Ecto neural progenitor cell (in vitro differentiated cells): ENCODE measurements around the gene SCART1.
"Not testable (repeated sequence)": the region's sequence is repeated elsewhere in the genome, so short reads cannot be mapped to it uniquely, and the experiment has no call there.

Experiments
- DNase-seq: peaks from one replicate; pipeline ENCODE4 v3.0.0-alpha.2; 2018; ENCODE audit warnings: low spot score

The SCART1 gene

DNA sequence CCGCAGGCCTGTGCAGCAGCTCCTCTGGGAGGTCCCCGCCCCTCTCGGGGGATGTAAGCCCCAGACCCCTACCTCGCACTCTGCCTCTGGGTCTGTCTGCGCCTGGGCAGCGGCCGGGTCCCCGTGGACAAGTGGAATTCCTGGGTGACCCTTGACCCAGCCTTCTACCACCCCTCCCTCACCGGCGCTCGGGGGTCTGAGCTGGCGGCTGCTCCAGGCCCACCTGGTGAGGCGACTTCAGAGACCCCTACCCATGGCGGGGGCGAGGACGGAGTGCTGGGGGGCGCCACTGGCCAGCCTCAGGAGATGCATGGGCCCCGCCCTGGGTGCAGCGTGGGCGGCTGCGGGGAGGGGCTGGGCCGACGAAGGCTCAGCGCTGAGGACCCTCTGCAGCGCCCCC lies 21.0 kb upstream of the SCART1 start:
- not testable (repeated sequence) for DNase-seq

DNA sequence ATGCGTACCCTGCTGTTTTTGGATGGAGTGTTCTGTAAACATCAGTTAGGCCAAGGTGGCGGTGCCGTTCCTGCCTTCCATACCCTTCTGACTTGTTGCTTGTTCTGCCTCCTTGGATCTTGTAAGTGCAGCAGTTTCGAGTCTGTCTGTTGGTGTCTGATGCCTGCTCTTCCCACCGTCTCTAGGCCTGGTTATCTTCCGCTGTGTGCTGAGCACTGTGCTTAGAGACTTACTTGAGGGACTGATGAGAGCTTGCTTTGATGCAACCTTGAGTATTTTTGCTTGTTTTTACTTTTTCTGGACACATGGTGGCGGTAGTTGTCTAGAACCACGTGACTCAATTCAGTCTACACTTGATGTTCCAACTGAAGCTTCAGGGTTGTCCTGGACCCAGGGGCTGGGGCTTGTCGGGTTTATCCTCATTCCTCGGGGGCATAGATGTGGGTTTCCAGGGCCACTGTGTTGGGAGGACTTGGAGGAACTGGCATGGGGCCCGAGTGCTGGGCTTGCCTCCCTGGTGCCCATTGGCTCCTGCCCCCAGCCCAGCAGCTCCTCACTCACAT lies 15.0 kb upstream of the SCART1 start:
- no peak for DNase-seq

DNA sequence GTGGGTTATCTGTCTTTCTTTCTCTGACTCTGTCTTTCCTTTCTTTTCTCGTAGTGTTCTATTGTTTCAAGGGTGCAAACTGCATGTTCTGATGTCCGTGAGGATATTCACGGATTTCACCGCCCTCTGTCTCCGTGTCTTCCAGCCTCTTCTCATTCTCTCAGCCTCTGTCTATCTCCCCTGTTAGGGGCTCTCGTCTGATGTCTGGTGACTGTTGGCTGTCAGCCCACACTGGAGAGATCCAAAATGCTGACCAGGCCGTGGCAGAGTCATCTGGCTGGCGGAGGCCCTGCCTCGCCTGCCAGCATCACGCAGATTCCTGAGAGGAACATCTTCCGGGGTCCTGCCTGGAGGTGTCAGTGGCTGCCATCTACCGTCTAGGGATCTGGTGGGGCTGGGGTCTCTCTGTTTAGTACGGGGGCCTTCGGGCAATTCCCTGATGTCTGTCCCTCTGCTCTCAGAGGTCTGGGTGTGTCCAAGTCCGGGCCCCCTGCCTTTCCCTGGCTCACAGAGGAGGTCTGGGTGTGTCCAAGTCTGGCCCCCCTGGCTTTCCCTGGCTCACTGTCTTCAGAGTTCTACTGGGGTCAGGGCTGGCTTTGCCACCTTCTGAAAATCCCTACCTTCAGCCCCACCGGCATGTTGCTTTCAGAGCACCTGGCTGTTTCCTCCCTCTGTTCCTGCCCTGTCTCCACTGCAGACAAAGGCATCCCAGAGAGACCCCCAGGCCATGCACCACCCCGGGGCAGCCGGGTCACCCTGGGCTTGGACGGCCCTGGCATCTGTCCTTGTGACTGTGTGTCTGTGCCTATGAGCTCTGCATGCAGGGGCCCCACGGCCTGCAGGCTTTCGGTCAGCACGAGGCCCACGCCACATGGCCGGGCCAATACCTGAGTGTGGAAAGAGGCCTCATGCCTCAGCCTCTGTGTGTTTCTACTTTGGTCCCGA lies 14.0 kb upstream of the SCART1 start:
- no peak for DNase-seq

DNA sequence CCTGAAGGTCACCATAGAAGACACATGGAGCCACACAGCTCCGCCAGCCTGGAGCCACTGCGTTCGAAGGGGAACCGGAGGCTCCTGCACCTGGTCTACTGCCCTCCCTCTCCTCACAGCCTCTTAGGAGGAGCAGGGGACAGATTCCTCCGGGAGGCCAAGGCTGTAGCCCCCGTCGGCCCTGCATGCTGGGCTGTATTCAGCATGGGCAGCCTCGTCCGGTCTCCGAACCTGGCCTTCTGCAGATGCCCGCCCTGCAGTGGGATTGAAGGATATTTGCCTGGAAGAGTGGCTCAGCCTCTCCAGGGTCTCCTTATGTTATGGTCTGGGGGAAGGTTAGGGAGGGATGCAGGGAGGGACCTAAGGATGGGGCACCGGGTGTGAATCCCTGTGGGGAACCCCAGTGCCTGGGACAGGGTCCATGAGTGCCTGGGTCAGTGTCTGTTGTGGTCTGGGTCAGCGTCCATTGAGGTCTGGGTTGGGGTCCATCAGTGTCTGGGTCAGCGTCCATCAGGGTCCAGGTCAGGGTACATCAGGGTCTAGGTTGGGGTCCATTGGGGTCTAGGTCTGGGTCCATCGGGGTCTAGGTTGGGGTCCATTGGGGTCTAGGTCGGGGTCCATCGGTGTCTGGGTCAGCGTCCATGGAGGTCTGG lies 13.0 kb upstream of the SCART1 start:
- DNase-seq, result no peak

DNA sequence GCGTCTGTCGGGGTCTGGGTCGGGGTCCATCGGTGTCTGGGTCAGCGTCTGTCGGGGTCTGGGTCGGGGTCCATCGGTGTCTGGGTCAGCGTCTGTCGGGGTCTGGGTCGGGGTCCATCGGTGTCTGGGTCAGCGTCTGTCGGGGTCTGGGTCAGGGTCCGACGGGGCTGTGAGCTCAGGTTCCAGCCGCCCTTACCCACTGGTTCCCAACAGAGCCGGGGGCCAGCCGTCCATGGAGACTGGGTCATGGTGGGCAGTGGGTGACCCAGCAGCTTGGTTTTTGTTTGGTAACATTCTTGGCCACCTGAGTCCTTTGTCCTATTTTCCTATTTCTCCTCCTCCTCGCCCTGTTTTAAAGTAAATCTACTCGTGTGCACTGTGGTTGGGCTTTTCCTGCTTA lies 12.4 kb upstream of the SCART1 start:
- not testable (repeated sequence) for DNase-seq

DNA sequence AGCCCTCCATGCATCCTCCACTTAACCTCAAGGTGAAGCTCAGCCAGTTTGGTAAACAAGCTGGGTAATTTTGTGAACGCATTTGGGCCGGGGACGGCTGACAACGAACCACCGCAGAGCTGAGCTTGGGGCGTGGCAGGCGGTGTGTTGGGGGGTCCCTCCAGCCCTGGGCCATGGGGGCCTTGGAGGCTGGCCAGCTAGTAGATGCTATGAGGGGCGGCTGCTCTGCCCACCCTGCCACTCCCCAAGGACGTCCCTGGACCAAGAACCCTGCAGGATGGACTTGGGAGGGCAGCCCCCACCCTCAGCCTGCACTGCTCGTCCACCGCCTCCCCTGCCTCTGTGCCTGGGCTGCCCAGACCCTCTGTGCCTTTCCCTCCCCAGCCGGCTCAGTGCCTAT lies 12.0 kb upstream of the SCART1 start:
- no peak for DNase-seq

DNA sequence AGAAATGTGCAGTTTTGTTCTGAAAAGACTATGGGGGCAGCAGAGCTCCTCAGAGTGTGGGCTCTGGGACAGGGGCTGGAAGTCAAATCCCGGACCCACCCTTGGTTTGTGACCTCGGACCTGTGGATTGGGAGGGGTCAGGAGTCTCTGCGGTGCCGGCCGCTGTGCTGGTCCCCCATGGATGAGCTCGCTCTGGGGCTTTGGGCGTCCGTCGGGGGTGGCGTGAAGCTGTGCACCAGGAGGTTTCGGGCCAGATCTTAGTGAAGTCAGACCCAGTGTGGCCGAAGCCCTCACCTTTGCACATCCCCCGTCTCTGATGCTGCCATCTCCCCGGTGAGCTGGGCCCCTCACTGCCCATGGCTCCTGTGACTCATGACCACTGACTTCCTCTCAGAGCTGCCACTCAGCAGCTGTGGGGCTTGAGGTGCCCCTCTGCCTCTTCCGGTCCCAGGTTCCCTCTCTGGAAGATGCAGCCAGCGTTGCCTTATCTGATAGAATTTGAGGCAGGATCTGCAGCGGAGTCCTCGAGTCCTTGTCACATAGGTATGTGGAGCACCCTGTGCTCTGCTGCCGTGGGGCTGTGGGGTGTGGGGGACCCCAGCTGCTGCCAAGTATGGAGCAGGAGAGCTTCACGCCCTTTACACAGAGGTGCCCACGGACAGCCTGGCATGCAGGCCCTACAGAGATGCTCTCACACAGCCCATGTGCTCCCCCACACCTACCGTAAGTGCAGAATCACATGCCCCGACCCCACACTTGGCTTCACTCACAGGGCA lies 11.4 kb upstream of the SCART1 start:
- no peak for DNase-seq

DNA sequence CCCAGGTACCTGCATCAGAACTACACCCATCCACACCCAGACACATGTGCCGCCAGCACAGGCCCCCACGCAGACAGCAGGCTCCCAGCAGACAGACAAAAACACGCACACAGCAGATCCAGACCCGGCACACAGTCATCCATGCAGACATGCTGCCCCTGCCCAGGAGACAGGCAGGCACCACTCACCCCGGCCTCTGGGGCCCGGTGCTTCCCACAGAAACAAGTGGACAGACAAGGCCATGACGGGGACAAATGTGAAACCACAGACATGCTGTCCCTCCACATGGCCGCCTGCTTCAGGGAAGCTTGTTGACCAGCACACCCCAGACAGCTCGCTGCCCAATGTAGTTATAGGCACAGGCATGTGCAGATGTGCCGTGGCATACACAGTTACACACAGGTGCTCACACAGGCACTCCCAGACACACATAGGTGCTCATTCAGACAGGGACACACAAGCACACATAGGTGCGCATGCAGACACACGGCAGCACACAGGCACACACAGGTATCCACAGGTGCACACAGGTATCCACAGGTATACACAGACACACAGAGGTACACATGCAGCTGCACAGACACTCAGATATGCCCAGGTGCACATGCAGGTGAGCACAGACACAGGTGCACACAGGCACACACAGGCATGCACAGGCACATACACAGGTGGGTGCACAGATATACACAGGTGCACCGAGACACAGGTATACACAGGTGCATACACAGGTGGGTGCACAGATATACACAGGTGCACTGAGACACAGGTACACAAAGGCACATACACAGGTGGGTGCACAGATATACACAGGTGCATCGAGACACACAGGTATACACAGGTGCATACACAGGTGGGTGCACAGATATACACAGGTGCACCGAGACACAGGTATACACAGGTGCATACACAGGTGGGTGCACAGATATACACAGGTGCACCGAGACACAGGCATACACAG lies 10.5 kb upstream of the SCART1 start:
- DNase-seq, result no peak

DNA sequence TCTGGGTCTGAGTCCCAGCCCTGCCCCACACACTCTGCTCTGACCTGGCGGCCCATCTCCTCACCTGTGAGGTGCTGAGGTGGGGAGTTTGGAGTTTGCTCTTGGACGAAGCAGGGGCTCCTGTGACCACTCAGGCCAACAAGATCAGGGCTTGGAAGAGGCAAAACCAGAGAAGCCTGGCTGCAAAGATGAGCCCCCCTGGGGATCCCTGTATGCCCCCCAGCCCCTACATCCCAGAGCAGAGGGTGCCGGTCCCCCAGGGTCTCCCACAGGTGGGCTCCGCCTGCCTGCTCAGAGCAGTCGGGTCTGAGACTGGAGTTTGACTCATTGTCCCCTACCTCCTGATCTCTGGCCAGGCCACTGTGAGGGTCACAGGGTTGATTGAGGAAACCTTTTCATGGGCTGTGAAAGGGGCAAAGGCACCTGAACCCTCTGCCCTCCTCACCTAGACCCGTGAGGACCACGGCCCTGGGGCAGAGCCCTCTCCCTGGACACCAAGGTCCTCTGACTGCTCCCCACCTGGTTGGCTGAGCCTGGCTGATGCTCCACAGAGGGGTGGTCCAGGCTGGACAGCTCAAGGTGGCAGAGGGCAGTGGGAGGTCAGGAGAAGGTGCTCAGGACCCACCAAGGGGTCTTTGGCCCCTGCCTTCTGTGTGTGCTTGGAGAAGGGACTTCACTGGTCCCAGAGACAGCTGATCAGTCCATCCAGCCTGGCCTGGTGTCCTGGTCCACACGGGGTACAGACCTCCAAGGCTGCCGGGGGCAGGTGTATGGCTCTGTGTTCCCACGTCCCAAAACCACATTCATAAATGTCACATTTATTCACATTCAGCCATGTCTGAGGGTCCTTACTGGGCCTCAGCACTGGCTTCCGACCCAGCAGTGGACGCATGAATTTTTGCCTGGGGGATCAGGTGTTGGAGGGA lies 9.1 kb upstream of the SCART1 start:
- no peak for DNase-seq

DNA sequence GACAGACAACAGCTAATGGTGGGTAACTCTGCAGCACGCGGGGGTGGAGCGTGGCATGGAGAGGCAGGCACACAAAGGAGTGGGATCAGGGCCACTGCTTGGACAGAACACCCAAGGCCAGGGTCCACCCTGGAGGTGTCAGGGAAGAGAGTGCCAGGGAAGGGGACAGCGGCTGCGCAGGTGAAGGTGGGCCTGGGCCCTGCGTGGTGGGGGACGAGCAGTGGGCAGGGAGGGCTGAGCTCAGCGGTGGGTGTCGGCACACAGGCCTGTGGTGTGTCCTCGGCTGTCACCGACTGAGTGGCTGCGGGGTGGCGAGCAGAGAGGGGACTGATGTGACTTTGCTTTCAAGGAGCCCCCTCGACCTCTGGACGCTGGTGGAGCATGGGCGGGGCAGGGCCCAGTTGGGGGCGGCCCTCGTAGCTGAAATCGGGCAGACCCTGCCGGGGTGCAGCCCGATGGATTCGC lies 8.4 kb upstream of the SCART1 start:
- DNase-seq, result no peak

DNA sequence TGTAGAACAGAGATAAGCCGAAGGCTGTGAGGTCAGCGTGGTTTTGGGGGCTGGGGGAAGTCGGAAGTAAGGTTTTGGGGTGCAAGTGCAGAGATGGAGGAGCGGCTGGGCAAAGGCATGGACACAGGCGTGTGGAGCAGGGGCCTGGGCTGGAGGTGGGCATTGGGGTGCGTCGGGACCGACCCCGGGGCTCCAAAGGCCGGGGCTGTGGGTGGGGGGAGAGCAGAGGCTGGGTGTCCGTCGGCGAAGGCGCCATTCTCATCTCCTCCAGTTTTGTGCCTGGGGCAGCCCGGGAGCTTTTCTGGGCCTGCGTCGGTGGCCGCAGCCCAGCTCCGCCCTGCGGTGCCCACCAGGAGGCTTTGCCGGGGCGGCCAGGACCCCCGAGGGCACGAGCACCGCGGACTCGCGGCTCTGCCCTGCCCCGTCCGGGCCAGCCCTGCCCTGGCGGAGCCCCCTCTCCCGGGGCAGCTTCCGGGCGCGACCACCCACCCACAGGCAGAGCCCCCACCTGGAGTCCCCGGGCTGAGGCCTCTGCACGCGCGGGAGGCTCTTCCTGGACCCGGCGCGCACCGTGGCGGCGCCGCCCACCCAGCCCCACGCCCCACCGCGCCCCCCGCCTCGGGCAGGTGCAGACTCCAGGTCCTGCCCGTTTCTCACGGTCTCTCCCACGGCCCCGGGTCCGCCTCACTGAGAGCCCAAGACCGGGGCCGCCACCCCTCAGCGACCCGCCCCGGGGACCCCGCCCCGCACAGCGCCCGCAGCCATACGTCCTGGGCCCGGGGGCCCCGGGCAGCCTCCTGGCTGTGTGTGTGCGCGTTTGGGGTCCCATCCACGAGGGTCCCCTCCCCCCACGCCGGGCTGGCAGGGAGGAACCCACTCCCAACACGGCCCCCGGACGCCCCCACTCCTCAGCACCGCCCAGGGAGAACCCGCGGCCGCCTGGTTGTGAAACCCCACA lies 7.7 kb upstream of the SCART1 start:
- DNase-seq, result no peak

DNA sequence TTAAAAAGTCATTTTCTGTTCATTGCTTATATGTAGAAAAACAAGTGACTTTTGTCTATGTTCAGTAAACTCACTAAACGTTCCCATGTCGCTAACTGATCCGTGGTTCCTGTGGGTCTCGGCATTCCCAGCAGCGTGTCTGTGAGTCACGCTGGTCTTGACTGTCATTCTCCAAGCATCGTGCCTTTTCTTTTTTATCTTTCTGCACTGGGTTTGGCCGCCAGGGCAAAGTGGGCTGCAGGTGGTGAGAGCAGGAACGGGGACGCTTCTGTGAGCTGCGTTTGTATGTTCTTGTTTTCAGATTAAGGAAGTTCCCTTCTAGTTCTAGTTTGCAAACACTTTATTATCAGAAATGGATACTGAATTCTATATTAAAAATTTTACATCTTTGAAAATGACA lies 6.8 kb upstream of the SCART1 start:
- DNase-seq, result no peak

DNA sequence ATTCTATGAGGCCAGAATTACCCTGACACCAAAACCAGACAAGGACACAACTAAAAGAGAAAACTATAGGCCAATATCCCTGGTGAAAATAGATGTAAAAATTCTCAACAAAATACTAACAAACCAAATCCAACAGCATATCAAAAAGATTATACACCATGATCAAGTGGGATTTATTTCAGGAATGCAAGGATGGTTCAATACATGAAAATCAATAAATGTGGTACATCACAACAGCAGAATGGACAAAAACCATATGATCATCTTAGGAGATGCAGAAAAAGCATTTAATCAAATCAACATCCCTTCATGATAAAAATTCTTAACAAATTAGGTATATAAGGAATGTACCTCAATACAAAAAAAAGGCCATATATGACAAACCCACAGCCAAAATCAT lies 5.6 kb upstream of the SCART1 start:
- DNase-seq, result no peak

DNA sequence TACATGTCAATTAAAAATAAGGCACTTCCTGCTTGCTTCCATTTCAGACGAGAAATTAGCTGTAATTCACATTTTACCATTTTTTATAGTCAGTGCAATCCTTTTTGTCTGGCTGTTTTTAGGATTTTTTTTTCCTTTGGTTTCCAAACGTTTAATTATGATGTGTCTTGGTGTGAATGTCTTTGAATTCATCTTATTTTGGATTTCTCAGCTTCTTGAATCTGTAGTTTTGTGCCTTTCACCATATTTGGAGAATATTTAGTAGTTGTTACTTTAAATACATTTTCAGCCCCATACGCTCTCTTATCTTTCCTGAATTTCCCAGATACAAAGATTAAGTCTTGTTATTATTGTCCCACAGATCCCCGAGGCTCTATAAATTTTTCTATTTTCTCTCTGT lies 2.4 kb upstream of the SCART1 start:
- DNase-seq, result no peak

DNA sequence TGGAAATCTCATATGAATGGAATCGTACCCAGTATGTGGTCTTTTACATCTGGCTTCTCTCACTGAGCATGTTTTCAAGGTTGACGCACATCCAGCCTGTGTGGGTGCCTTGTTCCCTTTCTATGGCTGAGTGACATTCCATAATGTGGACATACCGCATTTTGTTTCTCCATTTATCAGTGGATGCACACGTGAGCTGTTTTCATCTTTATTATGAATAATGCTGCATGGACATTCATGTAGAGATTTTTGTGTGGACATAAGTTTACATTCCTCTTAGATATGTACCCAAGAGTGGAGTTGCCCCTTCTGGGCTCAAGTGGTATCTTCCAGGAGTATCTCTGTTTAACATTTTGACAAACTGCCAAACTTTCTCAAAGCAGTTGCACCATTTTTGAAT lies 1.3 kb upstream of the SCART1 start:
- no peak for DNase-seq

DNA sequence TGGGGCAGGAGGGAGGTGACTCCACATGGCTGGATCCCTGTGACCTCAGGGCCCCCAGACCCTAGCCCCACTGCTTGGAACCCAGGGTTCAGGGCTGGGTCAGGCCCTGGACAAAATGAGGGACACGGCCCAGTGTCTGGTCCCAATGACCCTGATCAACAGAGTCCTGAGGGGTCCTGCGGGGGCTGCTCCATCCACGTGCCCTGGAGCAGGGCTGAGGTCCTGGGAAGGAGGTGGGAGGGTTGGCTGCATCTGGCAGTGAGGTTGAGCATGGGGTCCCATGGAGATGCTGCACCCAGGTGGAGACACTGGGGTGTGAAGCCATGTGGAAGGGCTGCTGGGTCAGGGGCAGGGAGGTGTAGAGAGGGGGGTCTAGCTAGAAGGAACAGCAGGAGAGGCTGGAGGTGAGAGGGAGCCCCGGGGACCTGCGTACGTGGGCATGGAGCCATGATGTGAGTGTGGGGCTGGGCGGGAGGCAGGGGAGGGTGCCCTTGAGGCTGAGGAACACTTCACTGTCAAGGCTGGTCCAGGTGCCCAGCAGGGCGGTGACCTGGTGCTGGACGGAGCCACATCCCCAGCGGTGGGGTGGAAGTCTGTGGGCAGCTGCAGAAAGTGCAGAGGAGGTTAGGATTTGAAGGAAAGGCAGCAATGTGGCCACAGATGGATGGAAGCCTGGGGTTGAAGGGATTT lies 604 bp downstream of the SCART1 start:
- no peak for DNase-seq

DNA sequence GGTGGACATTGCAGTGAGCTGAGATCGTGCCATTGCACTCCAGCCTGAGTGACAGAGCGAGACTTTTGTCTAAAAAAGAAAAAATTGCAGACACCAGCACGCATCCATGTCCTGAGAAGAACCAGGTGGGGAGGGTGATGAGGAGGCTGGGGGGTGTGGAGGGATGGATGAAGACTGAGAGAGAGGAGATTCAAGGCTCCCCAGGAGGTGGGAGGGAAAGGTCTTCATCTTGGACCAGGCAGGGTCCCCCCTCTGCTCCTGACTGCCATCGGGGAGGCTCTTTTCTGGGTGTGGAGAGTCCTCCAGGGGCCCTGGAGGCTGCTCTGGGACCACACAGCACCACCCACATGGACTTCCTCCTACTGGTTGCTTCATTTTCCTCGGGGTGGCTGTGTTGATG lies 1.5 kb downstream of the SCART1 start:
- no peak for DNase-seq

DNA sequence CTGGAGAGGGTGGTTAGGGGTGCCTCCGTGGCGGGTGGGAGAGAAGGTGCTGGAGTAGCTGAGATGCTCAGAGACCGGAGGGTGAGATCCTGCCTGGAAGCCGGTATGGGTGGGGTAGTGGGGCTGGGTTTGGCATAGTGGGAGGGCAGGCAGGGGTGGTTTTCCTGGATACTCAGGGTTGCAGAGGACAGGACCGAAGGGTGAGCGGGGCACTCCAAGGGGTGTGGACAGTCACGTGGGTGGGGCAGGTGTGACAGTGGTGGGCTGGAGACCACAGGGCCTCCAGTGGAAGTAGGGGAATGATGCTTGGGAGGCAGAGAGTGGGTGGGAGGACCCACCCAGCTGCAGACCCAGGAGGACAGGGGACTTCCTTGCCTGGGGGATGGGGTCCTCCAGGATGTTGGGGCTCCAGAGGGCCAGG lies 1.9 kb downstream of the SCART1 start:
- DNase-seq, result no peak
